Neural cell (in vitro differentiated cells): ENCODE results near the gene SFMBT2.

Experiments
- EP300 ChIP-seq: fragments of 450-650 bp; conservative IDR thresholded peaks from 2 replicates; pipeline ENCODE4 v1.6.1; 2014; ENCODE audit warnings: antibody characterized with exemption, mild to moderate bottlenecking, moderate library complexity; ENCODE audit not compliant: poor library complexity, severe bottlenecking
- EZH2 ChIP-seq: fragments of 200-600, 300-800 bp; shearing (Covaris generic), sonication (generic); IDR thresholded peaks from 2 replicates; pipeline ENCODE4 v1.6.1; 2014; ENCODE audit warnings: antibody characterized with exemption, low read length, borderline replicate concordance, mild to moderate bottlenecking; ENCODE audit not compliant: insufficient read depth, poor library complexity, severe bottlenecking
- MXI1 ChIP-seq: fragments of 450-650 bp; conservative IDR thresholded peaks from 2 replicates; pipeline ENCODE4 v1.6.1; 2014; ENCODE audit warnings: antibody characterized with exemption, mild to moderate bottlenecking; ENCODE audit not compliant: poor library complexity, severe bottlenecking
- POLR2AphosphoS5 ChIP-seq: IDR thresholded peaks from 2 replicates; pipeline ENCODE4 v1.6.1; 2012
- RAD21 ChIP-seq: fragments of 450-650 bp; conservative IDR thresholded peaks from 2 replicates; pipeline ENCODE4 v1.6.1; 2014; ENCODE audit warnings: antibody characterized with exemption, mild to moderate bottlenecking, moderate library complexity
- SMC3 ChIP-seq: fragments of 450-650 bp; conservative IDR thresholded peaks from 2 replicates; pipeline ENCODE4 v1.6.1; 2014; ENCODE audit warnings: antibody characterized with exemption, mild to moderate bottlenecking, moderate library complexity; ENCODE audit not compliant: poor library complexity
- TAF1 ChIP-seq: IDR thresholded peaks from 2 replicates; pipeline ENCODE4 v1.6.1; 2012; ENCODE audit warnings: low read depth
- TF ChIP-seq, protein P1 (sequence below): fragments of 450-650 bp; IDR thresholded peaks from 2 replicates; pipeline ENCODE4 v1.5.1; 2014; ENCODE audit warnings: antibody characterized with exemption, mild to moderate bottlenecking, moderate library complexity; ENCODE audit not compliant: poor library complexity, severe bottlenecking
- TF ChIP-seq, protein P2 (sequence below): IDR thresholded peaks from 2 replicates; pipeline ENCODE4 v1.6.1; 2012; ENCODE audit warnings: borderline replicate concordance

DNA sequence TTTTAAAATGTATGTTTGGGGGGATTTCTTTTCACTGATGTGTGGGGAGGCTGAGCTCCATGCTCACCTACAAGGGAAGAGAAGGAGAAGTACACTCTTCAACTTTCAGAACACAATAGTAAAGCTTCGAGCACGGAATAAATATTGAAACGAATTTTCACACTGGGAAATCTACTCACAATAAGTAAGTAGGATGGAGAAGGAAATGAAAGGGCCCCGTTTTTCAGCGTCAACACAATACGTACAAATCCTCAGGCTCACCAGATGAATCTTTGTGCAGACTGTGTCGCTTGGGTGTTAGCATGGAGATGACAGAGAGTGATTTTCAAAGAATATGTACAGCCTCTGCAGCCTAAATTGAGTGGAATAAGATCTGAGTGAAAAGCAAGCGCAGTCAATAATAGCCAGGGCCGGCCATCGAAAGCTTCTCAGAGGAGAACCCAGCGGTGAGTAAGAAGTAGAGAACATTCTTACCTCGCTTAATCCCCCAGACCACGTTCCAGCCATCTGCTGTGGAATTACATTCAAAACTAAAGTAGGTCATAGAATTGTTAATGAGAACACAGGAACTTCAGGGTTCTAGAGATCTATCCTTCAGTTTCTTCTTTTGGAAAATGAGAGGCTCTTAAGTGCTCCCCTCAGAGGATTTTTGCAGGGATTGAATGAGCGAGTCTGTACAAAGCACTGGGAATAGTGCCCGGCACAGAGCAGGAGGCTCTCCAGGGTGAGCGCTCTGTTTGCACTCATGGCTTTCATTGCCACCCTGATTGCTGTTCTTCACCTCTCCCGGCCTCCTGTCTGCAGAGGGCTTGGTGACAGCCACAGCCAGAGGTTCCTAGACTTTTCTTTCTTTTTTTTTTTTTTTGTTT, 292.8 kb downstream of the SFMBT2 start:
- TF ChIP-seq POLR2AphosphoS5 (no peak), EP300 (no peak), MXI1 (no peak), TAF1 (no peak), EZH2 (no peak), SMC3 (no peak), RAD21 (no peak)
- TF ChIP-seq, protein P1, sequence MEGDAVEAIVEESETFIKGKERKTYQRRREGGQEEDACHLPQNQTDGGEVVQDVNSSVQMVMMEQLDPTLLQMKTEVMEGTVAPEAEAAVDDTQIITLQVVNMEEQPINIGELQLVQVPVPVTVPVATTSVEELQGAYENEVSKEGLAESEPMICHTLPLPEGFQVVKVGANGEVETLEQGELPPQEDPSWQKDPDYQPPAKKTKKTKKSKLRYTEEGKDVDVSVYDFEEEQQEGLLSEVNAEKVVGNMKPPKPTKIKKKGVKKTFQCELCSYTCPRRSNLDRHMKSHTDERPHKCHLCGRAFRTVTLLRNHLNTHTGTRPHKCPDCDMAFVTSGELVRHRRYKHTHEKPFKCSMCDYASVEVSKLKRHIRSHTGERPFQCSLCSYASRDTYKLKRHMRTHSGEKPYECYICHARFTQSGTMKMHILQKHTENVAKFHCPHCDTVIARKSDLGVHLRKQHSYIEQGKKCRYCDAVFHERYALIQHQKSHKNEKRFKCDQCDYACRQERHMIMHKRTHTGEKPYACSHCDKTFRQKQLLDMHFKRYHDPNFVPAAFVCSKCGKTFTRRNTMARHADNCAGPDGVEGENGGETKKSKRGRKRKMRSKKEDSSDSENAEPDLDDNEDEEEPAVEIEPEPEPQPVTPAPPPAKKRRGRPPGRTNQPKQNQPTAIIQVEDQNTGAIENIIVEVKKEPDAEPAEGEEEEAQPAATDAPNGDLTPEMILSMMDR = no peak
- TF ChIP-seq, protein P2, sequence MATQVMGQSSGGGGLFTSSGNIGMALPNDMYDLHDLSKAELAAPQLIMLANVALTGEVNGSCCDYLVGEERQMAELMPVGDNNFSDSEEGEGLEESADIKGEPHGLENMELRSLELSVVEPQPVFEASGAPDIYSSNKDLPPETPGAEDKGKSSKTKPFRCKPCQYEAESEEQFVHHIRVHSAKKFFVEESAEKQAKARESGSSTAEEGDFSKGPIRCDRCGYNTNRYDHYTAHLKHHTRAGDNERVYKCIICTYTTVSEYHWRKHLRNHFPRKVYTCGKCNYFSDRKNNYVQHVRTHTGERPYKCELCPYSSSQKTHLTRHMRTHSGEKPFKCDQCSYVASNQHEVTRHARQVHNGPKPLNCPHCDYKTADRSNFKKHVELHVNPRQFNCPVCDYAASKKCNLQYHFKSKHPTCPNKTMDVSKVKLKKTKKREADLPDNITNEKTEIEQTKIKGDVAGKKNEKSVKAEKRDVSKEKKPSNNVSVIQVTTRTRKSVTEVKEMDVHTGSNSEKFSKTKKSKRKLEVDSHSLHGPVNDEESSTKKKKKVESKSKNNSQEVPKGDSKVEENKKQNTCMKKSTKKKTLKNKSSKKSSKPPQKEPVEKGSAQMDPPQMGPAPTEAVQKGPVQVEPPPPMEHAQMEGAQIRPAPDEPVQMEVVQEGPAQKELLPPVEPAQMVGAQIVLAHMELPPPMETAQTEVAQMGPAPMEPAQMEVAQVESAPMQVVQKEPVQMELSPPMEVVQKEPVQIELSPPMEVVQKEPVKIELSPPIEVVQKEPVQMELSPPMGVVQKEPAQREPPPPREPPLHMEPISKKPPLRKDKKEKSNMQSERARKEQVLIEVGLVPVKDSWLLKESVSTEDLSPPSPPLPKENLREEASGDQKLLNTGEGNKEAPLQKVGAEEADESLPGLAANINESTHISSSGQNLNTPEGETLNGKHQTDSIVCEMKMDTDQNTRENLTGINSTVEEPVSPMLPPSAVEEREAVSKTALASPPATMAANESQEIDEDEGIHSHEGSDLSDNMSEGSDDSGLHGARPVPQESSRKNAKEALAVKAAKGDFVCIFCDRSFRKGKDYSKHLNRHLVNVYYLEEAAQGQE = no peak
